H1 (cell line): ENCODE measurements around the gene KHDC4.
"Not testable (repeated sequence)": the region's sequence is repeated elsewhere in the genome, so short reads cannot be mapped to it uniquely, and the experiment has no call there.

Experiments used
- CTCF ChIP-seq, 3 experiments: IDR thresholded peaks; 1 replicate in 2 of 3; 2 replicates in 1 of 3; pipeline versions ENCODE4 v1.5.1 to v1.6.1; 2011; ENCODE audit warnings: low read length in 3 of 3, mild to moderate bottlenecking in 3 of 3, inconsistent platforms in 2 of 3, low read depth in 1 of 3, moderate library complexity in 1 of 3; ENCODE audit not compliant: insufficient read depth in 1 of 3; ENCODE audit errors: control extremely low read depth in 1 of 3
- RBBP5 ChIP-seq: IDR thresholded peaks from 2 replicates; pipeline ENCODE4 v1.7.1; 2012; ENCODE audit warnings: low read depth, mild to moderate bottlenecking, inconsistent platforms, low read length, moderate library complexity, borderline replicate concordance
- USF2 ChIP-seq: IDR thresholded peaks from 2 replicates; pipeline ENCODE4 v1.6.1; 2011; ENCODE audit warnings: low read length, improper control_type of control experiment

GRCh38 chr1:155895617-155896016 is 38.6 kb downstream of the KHDC4 start:
- TF ChIP-seq CTCF (IDR thresholded peaks at IDR 0.05; ENCODE audit: control extremely low read depth in 1 of 3, insufficient read depth in 1 of 3, low read depth in 1 of 3, low read length in 3 of 3); USF2; RBBP5: not testable (repeated sequence)
